Aorta (tissue), 5 donors: ENCODE results near the gene SSH2. TPM values are rescaled to one million over a fixed set of nuclear protein-coding genes. Genes with fewer than 3 reads are reported as not detected.
A peak's percentile ranks its signal among the peaks of the same experiment; 100 is the strongest.

Experiments used
- ATAC-seq: fragments of 200-7000 bp; cut with Tn5 transposase; one replicate; pipeline ENCODE4 v1.9.1; 2022; ENCODE audit warnings: moderate library complexity; ENCODE audit not compliant: low FRiP score
- DNase-seq, 2 donors: peaks; one replicate each; pipeline ENCODE4 v3.0.0-alpha.2; 2020
- H3K27ac ChIP-seq, 2 donors: one replicate each; pipeline ENCODE4 v1.5.1; 2013; ENCODE audit warnings: low read length in 2 of 2, mild to moderate bottlenecking in 2 of 2, moderate library complexity in 2 of 2, control low read depth in 1 of 2, inconsistent platforms in 1 of 2, low read depth in 1 of 2
- H3K27me3 ChIP-seq, 2 donors: one replicate each; pipeline ENCODE4 v1.6.1; 2013; ENCODE audit warnings: control low read depth in 1 of 2, low read length in 1 of 2, mild to moderate bottlenecking in 1 of 2, moderate library complexity in 1 of 2; ENCODE audit not compliant: insufficient read depth in 2 of 2, control insufficient read depth in 1 of 2
- H3K36me3 ChIP-seq, 2 donors: one replicate each; pipeline ENCODE4 v1.6.1; 2013; ENCODE audit warnings: control low read depth in 1 of 2, low read length in 1 of 2, mild to moderate bottlenecking in 1 of 2; ENCODE audit not compliant: insufficient read depth in 2 of 2, control insufficient read depth in 1 of 2
- H3K4me1 ChIP-seq, 2 donors: one replicate each; pipeline ENCODE4 v1.6.1; 2013; ENCODE audit warnings: low read length in 2 of 2, control low read depth in 1 of 2, mild to moderate bottlenecking in 1 of 2, moderate library complexity in 1 of 2; ENCODE audit not compliant: insufficient read depth in 2 of 2, control insufficient read depth in 1 of 2
- H3K4me3 ChIP-seq, 2 donors: one replicate each; pipeline ENCODE4 v1.5.1; 2013; ENCODE audit warnings: low read length in 2 of 2, control low read depth in 1 of 2, mild to moderate bottlenecking in 1 of 2
- H3K9me3 ChIP-seq: one replicate; pipeline ENCODE4 v1.6.1; 2013; ENCODE audit warnings: mild to moderate bottlenecking, low read length; ENCODE audit not compliant: control insufficient read depth
- WGBS, 2 donors: extraction: QIAGEN DNeasy Blood & Tissue Kit; methylation state at CpG; one replicate each; pipeline ENCODE4 v1.1.7; 2013; 5-methylcytosine and 5-hydroxymethylcytosine counted together
- intact Hi-C, 2 donors: fragments of 100-400 bp; cut with DNase I; formaldehyde crosslinking; loops; one replicate each; pipeline versions ENCODE4 v1.14.2 to v1.15.0; 2022
- polyA plus RNA-seq, 2 donors: library from polyadenylated mRNA; stranded (reverse); fragments of 200-250 nt; gene quantifications; one replicate each; pipeline ENCODE4 v1.2.3, GENCODE V29; 2013
- total RNA-seq, 2 donors: library from RNA; stranded (reverse); fragmentation: NEBNext Ultra II Directional; extraction: Animal tissue kit (Norgen Biotek cat#: 25700); gene quantifications; one replicate each; pipeline ENCODE4 v1.2.1, GENCODE V29; 2021
- donor health status: healthy with polysubstance abuse.
- donor health status: Bipolar disorder and iron deficiency.
- donor health status: DM: no; HTN: no; CAD: no.
- donor health status: DM: no; HTN: no; CAD: no.
- donor health status: DM: yes; HTN: yes; CAD: no.

The SSH2 gene
- total and polyA plus RNA-seq, 4 donors, result 7.2 to 35.3 (median 30.3) TPM

GRCh38 chr17:29826114-29826692 is 103.8 kb downstream of the SSH2 start:
- intact Hi-C loops, result no loop called here
- no peak overlapping the region for H3K27ac ChIP-seq
- H3K9me3 ChIP-seq, result no peaks in the 10 kb centered on the region
- 61 to 72% methylated on average over 2 of the region's 2 CpGs for WGBS, 2 donors
- no peak for DNase-seq
- no peaks in the 10 kb centered on the region for H3K27me3 ChIP-seq
- ATAC-seq, result no peak
- H3K4me1 ChIP-seq, result no peaks in the 10 kb centered on the region
- no peaks in the 10 kb centered on the region for H3K36me3 ChIP-seq
- H3K4me3 ChIP-seq, result no peak overlapping the region

DNA sequence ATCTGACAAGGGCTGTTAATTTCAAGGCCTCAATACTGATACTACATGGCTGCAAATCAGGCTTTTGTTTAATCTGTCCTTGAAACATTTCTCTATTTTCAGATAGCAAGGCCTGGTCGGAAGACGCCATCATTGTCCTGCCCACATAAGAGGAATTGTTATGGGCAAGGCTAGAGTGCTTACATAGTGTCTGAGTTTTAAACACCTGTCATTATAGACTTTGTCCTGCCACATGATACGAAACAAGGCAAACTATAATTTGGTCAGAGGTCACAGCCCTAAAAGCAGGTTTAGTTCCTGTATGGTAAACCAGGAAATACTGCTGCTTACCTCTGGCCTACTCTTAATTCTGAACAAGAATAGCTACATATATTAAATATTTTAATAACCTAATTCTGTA is 104.4 kb downstream of the SSH2 start:
- Histone ChIP-seq H3K27ac (no peak overlapping the region), H3K9me3 (no peaks in the 10 kb centered on the region), H3K4me1 (no peaks in the 10 kb centered on the region), H3K36me3 (no peaks in the 10 kb centered on the region), H3K27me3 (no peaks in the 10 kb centered on the region), H3K4me3 (no peak overlapping the region)
- 94 to 96% methylated on average over 3 of the region's 3 CpGs for WGBS, 2 donors
- intact Hi-C loops, result no loop called here
- no peak for ATAC-seq
- DNase-seq, result no peak

DNA sequence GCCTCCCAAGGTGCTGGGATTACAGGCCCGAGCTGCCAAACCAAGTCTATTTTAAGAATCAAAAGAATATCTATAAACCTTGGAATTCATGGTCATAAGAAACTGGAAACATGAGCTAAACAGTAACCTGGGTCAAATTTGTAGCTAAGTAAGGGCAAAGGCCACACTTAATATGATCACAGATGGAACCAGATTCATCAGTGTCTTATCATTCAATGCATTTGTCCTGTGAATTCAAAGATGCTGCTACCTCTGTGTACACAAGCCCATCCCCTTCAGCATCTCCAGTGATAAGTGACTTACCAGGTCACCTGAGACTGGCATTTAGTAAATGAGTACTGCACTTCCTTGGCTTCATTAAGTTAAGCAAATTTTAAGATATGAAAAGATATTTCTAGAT is 108.1 kb downstream of the SSH2 start:
- DNase-seq, result no peak
- no peak for ATAC-seq
- Histone ChIP-seq H3K27me3 (no peaks in the 10 kb centered on the region), H3K4me3 (no peak overlapping the region), H3K4me1 (no peaks in the 10 kb centered on the region), H3K9me3 (no peaks in the 10 kb centered on the region), H3K27ac (no peak overlapping the region), H3K36me3 (no peaks in the 10 kb centered on the region)
- 25 to 28% methylated on average over 1 of the region's 1 CpG for WGBS, 2 donors
- intact Hi-C loops, result no loop called here

- intact Hi-C loops, result no loop called here
- no peaks in the 10 kb centered on the region for H3K9me3 ChIP-seq
- no peaks in the 10 kb centered on the region for H3K4me1 ChIP-seq
- no peaks in the 10 kb centered on the region for H3K36me3 ChIP-seq
- no peak for DNase-seq
- ATAC-seq, result no peak
- 87 to 89% methylated on average over 1 of the region's 1 CpG for WGBS, 2 donors
- H3K27ac ChIP-seq, result no peak overlapping the region
- no peak overlapping the region for H3K4me3 ChIP-seq
- H3K27me3 ChIP-seq, result no peaks in the 10 kb centered on the region
These were observed 109.6 kb downstream of the SSH2 start for GRCh38 chr17:29820425-29820824.

GRCh38 chr17:29807520-29808361 is 122.3 kb downstream of the SSH2 start:
- peak in 1 of 2 donors; percentile 72 for DNase-seq
- H3K4me1 ChIP-seq, result no peaks in the 10 kb centered on the region
- H3K27ac ChIP-seq, result no peak overlapping the region
- WGBS, 2 donors, result 66 to 68% methylated on average over 13 to 14 of the region's 14 CpGs
- intact Hi-C loops, result loop anchor here (1.0 to 10.0 kb wide), 3 partner anchors 124 to 287 kb away; no protein-coding TSS in a partner anchor
- H3K36me3 ChIP-seq, result no peaks in the 10 kb centered on the region
- ATAC-seq, result peak; percentile 77
- H3K4me3 ChIP-seq, result no peak overlapping the region
- no peaks in the 10 kb centered on the region for H3K27me3 ChIP-seq
- no peaks in the 10 kb centered on the region for H3K9me3 ChIP-seq

DNA sequence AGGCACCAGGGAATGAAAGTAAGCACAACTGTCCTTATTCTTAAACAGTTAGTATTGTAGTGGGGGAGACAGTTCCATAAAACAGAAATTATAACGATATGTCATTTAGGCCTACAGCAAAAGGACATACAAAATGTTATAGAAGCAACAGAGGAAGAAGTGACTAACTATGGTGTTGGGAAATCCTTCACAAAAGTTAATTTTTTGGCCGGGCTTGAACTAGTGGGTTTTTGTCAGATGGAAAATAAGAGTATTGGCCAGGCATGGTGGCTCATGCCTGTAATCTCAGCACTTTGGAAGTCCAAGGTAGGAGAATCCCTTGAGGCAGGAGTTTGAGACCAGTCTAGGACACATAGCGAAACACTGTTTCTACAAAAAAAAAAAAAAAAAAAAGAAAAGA is 127.8 kb downstream of the SSH2 start:
- H3K4me3 ChIP-seq, result no peak overlapping the region
- intact Hi-C loops, result loop anchor here in 1 of 2 donors (10.0 kb wide), 1 partner anchor 293 kb away; no protein-coding TSS in a partner anchor
- no peak overlapping the region for H3K27ac ChIP-seq
- no peaks in the 10 kb centered on the region for H3K27me3 ChIP-seq
- 97 to 100% methylated on average over 3 of the region's 3 CpGs for WGBS, 2 donors
- H3K4me1 ChIP-seq, result no peaks in the 10 kb centered on the region
- H3K36me3 ChIP-seq, result no peaks in the 10 kb centered on the region
- no peak for DNase-seq
- ATAC-seq, result no peak
- H3K9me3 ChIP-seq, result no peaks in the 10 kb centered on the region

DNA sequence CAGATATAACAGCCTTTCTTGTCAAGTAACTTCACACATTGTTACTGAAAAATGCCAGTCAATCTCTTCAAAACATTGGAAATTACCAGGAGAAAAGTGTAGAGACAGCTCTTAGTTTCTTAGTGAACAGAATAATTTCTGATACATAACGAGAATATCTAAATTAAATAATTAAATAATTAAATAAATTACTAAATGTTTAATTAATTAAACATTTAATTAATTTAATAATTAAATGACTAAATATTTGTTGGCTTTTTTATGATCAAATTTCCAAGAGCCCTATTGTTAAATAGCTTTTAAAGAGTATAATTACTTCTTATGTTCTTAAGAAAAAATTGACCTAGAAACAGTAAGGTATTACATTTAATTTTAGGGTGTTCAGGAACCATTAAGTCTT is 129.6 kb downstream of the SSH2 start:
- DNase-seq, result no peak
- no peaks in the 10 kb centered on the region for H3K4me1 ChIP-seq
- H3K36me3 ChIP-seq, result no peaks in the 10 kb centered on the region
- H3K4me3 ChIP-seq, result no peak overlapping the region
- no peak overlapping the region for H3K27ac ChIP-seq
- H3K9me3 ChIP-seq, result no peaks in the 10 kb centered on the region
- intact Hi-C loops, result loop anchor here in 1 of 2 donors (10.0 kb wide), 1 partner anchor 294 kb away; no protein-coding TSS in a partner anchor
- no peaks in the 10 kb centered on the region for H3K27me3 ChIP-seq
- ATAC-seq, result no peak
- WGBS, 2 donors, result 98 to 100% methylated on average over 1 of the region's 1 CpG

DNA sequence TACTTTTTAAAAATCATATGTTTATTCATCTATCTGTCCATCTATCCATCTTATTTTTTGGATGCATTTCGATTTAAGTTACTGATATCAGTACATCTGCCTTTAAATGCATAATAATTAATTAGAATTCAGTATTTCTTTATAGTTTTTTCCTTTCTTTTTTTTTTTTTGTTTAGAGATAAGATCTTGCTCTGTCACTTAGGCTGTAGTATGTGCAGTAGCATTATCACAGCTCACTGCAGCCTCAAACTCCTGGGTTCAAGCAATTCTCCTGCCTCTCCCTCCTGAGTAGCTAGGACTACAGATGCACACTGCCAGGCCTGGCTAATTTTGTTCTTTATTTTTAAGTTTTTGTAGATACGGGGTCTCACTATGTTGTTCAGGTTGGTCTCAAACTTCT is 133.4 kb downstream of the SSH2 start:
- DNase-seq (no peak), ATAC-seq (no peak)
- Histone ChIP-seq H3K4me3 (no peak overlapping the region), H3K27me3 (no peaks in the 10 kb centered on the region), H3K36me3 (no peaks in the 10 kb centered on the region), H3K9me3 (no peaks in the 10 kb centered on the region), H3K4me1 (no peaks in the 10 kb centered on the region), H3K27ac (no peak overlapping the region)
- intact Hi-C loops, result no loop called here
- WGBS, 2 donors, result 92 to 93% methylated on average over 2 of the region's 2 CpGs

GRCh38 chr17:29793501-29793900 is 136.5 kb downstream of the SSH2 start:
- Histone ChIP-seq H3K4me1 (peaks cover 0 to 6% of the 10 kb centered on the region in 2 donors), H3K27me3 (no peaks in the 10 kb centered on the region), H3K27ac (no peak overlapping the region), H3K4me3 (no peak overlapping the region), H3K9me3 (no peaks in the 10 kb centered on the region), H3K36me3 (no peaks in the 10 kb centered on the region)
- intact Hi-C loops, result no loop called here
- ATAC-seq (no peak), DNase-seq (no peak)
- WGBS, 2 donors, result 77 to 78% methylated on average over 5 of the region's 5 CpGs
